HepG2 (cell line): ENCODE measurements around the gene ZNF132. TPM values are rescaled to one million over a fixed set of nuclear protein-coding genes. Genes with fewer than 3 reads are reported as not detected.

Experiments used
- ATAC-seq: fragments of 200-7000 bp; cut with Tn5 transposase; 3 replicates; pipeline ENCODE4 v1.9.1; 2020; ENCODE audit warnings: mild to moderate bottlenecking, moderate library complexity
- BruUV-seq: library from RNA; stranded (reverse); fragments of 400-500 nt; replicated peaks from 2 replicates; lab custom pipeline; 2021; lab: Mats Ljungman, UMichigan
- CTCF ChIA-PET: fragments of 300-600 bp; formaldehyde crosslinking; extraction: SDS; loops from one replicate; lab custom pipeline; 2021; ENCODE audit warnings: low total read pairs, inconsistent platforms, low intra/inter-chr PET ratio; lab: Yijun Ruan, JAX
- POLR2A ChIA-PET: fragments of 350-600 bp; sonication (Branson Sonifier 250); formaldehyde crosslinking; loops from one replicate; lab custom pipeline; 2020; ENCODE audit warnings: antibody characterized with exemption, inconsistent platforms; lab: Yijun Ruan, JAX
- DNase-seq: peaks from one replicate; pipeline ENCODE4 v3.0.0-alpha.2; 2015; ENCODE audit warnings: low spot score
- FAIRE-seq: peaks from 3 replicates; lab custom pipeline; 2011; peaks lifted over from hg19 to GRCh38; lab: Jason Lieb, UNC
- H2AFZ ChIP-seq: one replicate; pipeline ENCODE4 v1.6.1; 2011; ENCODE audit warnings: low read length, inconsistent platforms
- H3K27ac ChIP-seq: fragments of 300-600 bp; 3 replicates; pipeline ENCODE4 v1.8.0; 2011; ENCODE audit warnings: mixed run types, mild to moderate bottlenecking, mixed read lengths, low read length, inconsistent platforms; ENCODE audit not compliant: insufficient read depth; ENCODE audit errors: extremely low read length
- H3K27me3 ChIP-seq, 2 experiments: fragments of 200-600 bp in 1 of 2; 2 replicates in 1 of 2; 3 replicates in 1 of 2; pipeline versions ENCODE4 v1.6.0 to v1.8.0; 2011; ENCODE audit warnings: low read length in 2 of 2, mild to moderate bottlenecking in 2 of 2, moderate library complexity in 2 of 2, inconsistent platforms in 1 of 2; ENCODE audit not compliant: insufficient read depth in 2 of 2, control insufficient read depth in 1 of 2
- H3K36me3 ChIP-seq, 2 experiments: fragments of 200-600 bp in 1 of 2; replicated peaks in 1 of 2; 2 replicates in 1 of 2; 3 replicates in 1 of 2; pipeline versions ENCODE4 v1.5.1 to v1.8.0; 2011; ENCODE audit warnings: low read length in 2 of 2, inconsistent platforms in 1 of 2; ENCODE audit not compliant: insufficient read depth in 2 of 2, control insufficient read depth in 1 of 2
- H3K4me1 ChIP-seq: 2 replicates; pipeline ENCODE4 v1.5.1; 2012; ENCODE audit warnings: low read length, inconsistent platforms; ENCODE audit not compliant: insufficient read depth
- H3K4me2 ChIP-seq: 2 replicates; pipeline ENCODE4 v1.6.0; 2011; ENCODE audit warnings: low read depth, low read length, inconsistent platforms
- H3K4me3 ChIP-seq, 3 experiments: fragments of 200-600 bp in 1 of 3; sonication (generic), shearing (Covaris generic) in 1 of 3; replicated peaks in 1 of 3; 2 replicates each; pipeline ENCODE4 v1.5.1; 2011 to 2016; ENCODE audit warnings: low read length in 3 of 3, inconsistent platforms in 2 of 3, low read depth in 2 of 3, mild to moderate bottlenecking in 2 of 3, control low read depth in 1 of 3, mixed read lengths in 1 of 3; ENCODE audit not compliant: insufficient read depth in 1 of 3
- H3K79me2 ChIP-seq: one replicate; pipeline ENCODE4 v1.6.1; 2011; ENCODE audit warnings: low read length, inconsistent platforms; ENCODE audit not compliant: insufficient read depth
- H3K9ac ChIP-seq: 2 replicates; pipeline ENCODE4 v1.6.0; 2011; ENCODE audit warnings: mild to moderate bottlenecking, low read depth, low read length, inconsistent platforms; ENCODE audit not compliant: insufficient read depth
- H3K9me3 ChIP-seq: 2 replicates; pipeline ENCODE4 v1.5.1; 2012; ENCODE audit warnings: mild to moderate bottlenecking, low read length
- H4K20me1 ChIP-seq: 2 replicates; pipeline ENCODE4 v1.6.0; 2011; ENCODE audit warnings: inconsistent platforms, mild to moderate bottlenecking, low read length, moderate library complexity; ENCODE audit not compliant: insufficient read depth
- AGO2 ChIP-seq: fragments of 200-400 bp; formaldehyde crosslinking; optimal IDR thresholded peaks from 2 replicates; pipeline ENCODE3; 2017; ENCODE audit warnings: mild to moderate bottlenecking, low read depth, low read length, moderate library complexity
- ARNT2 ChIP-seq: sonication (generic); formaldehyde crosslinking; IDR thresholded peaks from 2 replicates; pipeline ENCODE4 v1.8.0; 2022; ENCODE audit warnings: mild to moderate bottlenecking, low read depth, missing genetic modification reagents, moderate library complexity
- CEBPG ChIP-seq: IDR thresholded peaks from 2 replicates; pipeline ENCODE4 v1.6.1; 2016
- GATA4 ChIP-seq: sonication (generic); IDR thresholded peaks from 2 replicates; pipeline ENCODE4 v1.6.1; 2016; ENCODE audit warnings: antibody characterized with exemption, low read depth, borderline replicate concordance
- KDM2A ChIP-seq: sonication (generic); formaldehyde crosslinking; IDR thresholded peaks from 2 replicates; pipeline ENCODE4 v1.4.0; 2020; ENCODE audit warnings: low read depth, missing genetic modification reagents, borderline replicate concordance
- MBD4 ChIP-seq: IDR thresholded peaks from 2 replicates; pipeline ENCODE4 v1.6.1; 2012; ENCODE audit warnings: low read length, inconsistent platforms, borderline replicate concordance
- PAF1 ChIP-seq: IDR thresholded peaks from 2 replicates; pipeline ENCODE4 v1.6.1; 2016; ENCODE audit warnings: missing genetic modification reagents, missing compliant biosample characterization
- PITX1 ChIP-seq: sonication (generic); formaldehyde crosslinking; IDR thresholded peaks from 2 replicates; pipeline ENCODE4 v1.5.1; 2020; ENCODE audit warnings: mild to moderate bottlenecking, missing genetic modification reagents
- POLR2AphosphoS2 ChIP-seq: IDR thresholded peaks from 2 replicates; pipeline ENCODE4 v1.6.1; 2011; ENCODE audit warnings: low read depth, low read length, improper control_type of control experiment
- POLR2AphosphoS5 ChIP-seq: IDR thresholded peaks from 2 replicates; pipeline ENCODE4 v1.6.1; 2012; ENCODE audit warnings: low read depth, low read length
- POLR2G ChIP-seq: fragments of 200-400 bp; formaldehyde crosslinking; IDR thresholded peaks from 2 replicates; pipeline ENCODE4 v1.6.1; 2018; ENCODE audit warnings: mild to moderate bottlenecking, low read depth, low read length, moderate library complexity
- RBFOX2 ChIP-seq: fragments of 200-400 bp; formaldehyde crosslinking; IDR thresholded peaks from 2 replicates; pipeline ENCODE4 v1.6.1; 2017; ENCODE audit warnings: low read depth, mild to moderate bottlenecking, low read length
- REXO4 ChIP-seq: sonication (generic); formaldehyde crosslinking; IDR thresholded peaks from 2 replicates; pipeline ENCODE4 v1.8.0; 2022; ENCODE audit warnings: missing genetic modification reagents, mild to moderate bottlenecking, borderline replicate concordance
- SALL2 ChIP-seq: sonication (generic); formaldehyde crosslinking; IDR thresholded peaks from 2 replicates; pipeline ENCODE4 v1.8.1; 2023; ENCODE audit warnings: mild to moderate bottlenecking, missing genetic modification reagents, inconsistent platforms
- TAF15 ChIP-seq: fragments of 200-400 bp; formaldehyde crosslinking; IDR thresholded peaks from one replicate; pipeline ENCODE4 v1.6.1; 2018; ENCODE audit warnings: mild to moderate bottlenecking, low read depth, low read length; ENCODE audit not compliant: poor library complexity, severe bottlenecking
- TARDBP ChIP-seq: sonication (generic); formaldehyde crosslinking; IDR thresholded peaks from 2 replicates; pipeline ENCODE4 v1.8.0; 2022; ENCODE audit warnings: mild to moderate bottlenecking, missing genetic modification reagents
- ZNF589 ChIP-seq: sonication (generic); formaldehyde crosslinking; conservative IDR thresholded peaks from 2 replicates; pipeline ENCODE4 v1.8.0; 2022; ENCODE audit warnings: mild to moderate bottlenecking, moderate library complexity, missing genetic modification reagents
- ZNF615 ChIP-seq: sonication (generic); formaldehyde crosslinking; IDR thresholded peaks from 2 replicates; pipeline ENCODE4 v1.5.0; 2020; ENCODE audit warnings: mild to moderate bottlenecking, missing genetic modification reagents, borderline replicate concordance
- ZSCAN22 ChIP-seq: sonication (generic); formaldehyde crosslinking; IDR thresholded peaks from 2 replicates; pipeline ENCODE4 v1.4.0; 2020; ENCODE audit warnings: mild to moderate bottlenecking, missing genetic modification reagents
- ZSCAN30 ChIP-seq: sonication (generic); formaldehyde crosslinking; IDR thresholded peaks from 2 replicates; pipeline ENCODE4 v1.5.0; 2020; ENCODE audit warnings: mild to moderate bottlenecking, missing genetic modification reagents
- WGBS: methylation state at CpG from one replicate; pipeline ENCODE4 v1.1.6; 2017; ENCODE audit warnings: low lambda C conversion rate; 5-methylcytosine and 5-hydroxymethylcytosine counted together
- in situ Hi-C: cut with HindIII; loops from 2 replicates; pipeline ENCODE4 v1.10.0; 2017; ENCODE audit warnings: low pct_unique_long_range_greater_than_20kb; ENCODE audit not compliant: extremely low pct_ligation_motif_present
- intact Hi-C: fragments of 100-400 bp; cut with micrococcal nuclease; formaldehyde crosslinking; loops from one replicate; pipeline ENCODE4 v1.10.0; 2022; ENCODE audit not compliant: unreplicated experiment
- polyA plus RNA-seq, 8 experiments: library from polyadenylated mRNA; depleted of rRNA in 3 of 8; stranded (reverse) in 7 of 8; unstranded in 1 of 8; fragments of >200 nt; fragmentation: Illumina TruSeq in 4 of 8; extraction: Trizol in 4 of 8; gene quantifications; 2 replicates each; pipeline versions ENCODE4 v1.2.1 to v1.2.3, GENCODE V29; 2011 to 2016; ENCODE audit warnings: low read depth in 4 of 8, missing spikeins in 1 of 8, mixed read lengths in 1 of 8; ENCODE audit not compliant: insufficient read depth in 1 of 8
- total RNA-seq, 5 experiments: library from RNA; depleted of rRNA; stranded (reverse); fragments of >200 nt; fragmentation: Illumina TruSeq; extraction: Trizol; gene quantifications; 2 replicates each; pipeline ENCODE4 v1.2.3, GENCODE V29; 2016; ENCODE audit warnings: low read depth in 1 of 5
- TF ChIP-seq, protein P1 (sequence below): sonication (generic); formaldehyde crosslinking; IDR thresholded peaks from 2 replicates; pipeline ENCODE4 v1.5.1; 2020; ENCODE audit warnings: mild to moderate bottlenecking, missing genetic modification reagents, moderate library complexity
- TF ChIP-seq, protein P2 (sequence below): sonication (generic); formaldehyde crosslinking; IDR thresholded peaks from 2 replicates; pipeline ENCODE4 v1.4.0; 2020; ENCODE audit warnings: missing genetic modification reagents
- TF ChIP-seq, protein P3 (sequence below), 2 experiments: fragments of 450-650 bp in 1 of 2; sonication (generic) in 1 of 2; formaldehyde crosslinking; IDR thresholded peaks; 2 replicates each; pipeline versions ENCODE4 v1.5.0 to v1.8.0; 2020 to 2022; ENCODE audit warnings: mild to moderate bottlenecking in 1 of 2, missing genetic modification reagents in 1 of 2

The ZNF132 gene
- total and polyA plus RNA-seq, 2 of the 13 experiments (the other 11 are each of a cell fraction or from before 2014, with no cell fraction given): not detected

DNA sequence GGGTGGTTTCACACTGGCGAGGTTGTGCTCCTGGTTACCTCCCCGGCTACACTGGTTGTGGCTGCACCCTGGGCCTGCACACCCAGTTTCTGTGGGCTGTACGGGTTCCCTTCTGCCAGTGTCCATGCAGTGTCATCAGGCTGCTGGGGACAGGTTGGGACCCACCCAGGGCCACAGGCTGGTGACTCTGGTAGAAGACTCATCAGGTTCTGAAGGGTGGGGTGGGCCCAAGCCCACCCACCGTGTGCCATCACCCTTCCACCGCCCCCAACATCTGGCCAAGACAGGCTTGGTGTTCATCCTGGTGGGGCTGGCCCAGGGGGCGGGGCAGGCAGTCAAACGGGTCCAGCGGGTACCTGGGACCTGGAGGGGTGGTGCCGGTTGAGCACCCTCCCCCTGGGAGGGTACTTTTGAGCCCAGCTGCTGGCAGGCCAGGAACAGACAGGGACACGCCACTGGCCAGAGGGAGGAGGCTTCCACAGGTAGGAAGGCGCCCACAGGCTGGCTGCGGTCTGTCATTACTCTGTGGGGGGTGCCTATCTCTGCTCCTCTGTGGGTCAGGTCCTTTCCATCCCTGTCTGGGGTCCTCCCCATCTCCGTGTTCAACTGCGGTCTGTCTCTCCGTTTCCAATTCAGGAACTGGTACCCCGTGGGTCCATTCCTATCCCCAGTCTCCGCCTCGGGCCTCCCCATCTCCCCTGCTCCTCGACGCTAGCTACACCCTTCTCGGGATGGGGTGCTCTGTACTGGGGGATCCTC, 44.6 kb downstream of the ZNF132 start, which contains the start of gene RNF225:
Gene RNF225, plus strand, starts transcription at position 437 of the 759 bp plus-strand sequence. CDS start 434 bp downstream, outside the sequence.
- intact Hi-C loops: no loop called here
- peak; percentile 39 for TF ChIP-seq TAF15
- TF ChIP-seq AGO2: peak; percentile 99
- peak; percentile 48 for TF ChIP-seq KDM2A
- TF ChIP-seq, protein P1, sequence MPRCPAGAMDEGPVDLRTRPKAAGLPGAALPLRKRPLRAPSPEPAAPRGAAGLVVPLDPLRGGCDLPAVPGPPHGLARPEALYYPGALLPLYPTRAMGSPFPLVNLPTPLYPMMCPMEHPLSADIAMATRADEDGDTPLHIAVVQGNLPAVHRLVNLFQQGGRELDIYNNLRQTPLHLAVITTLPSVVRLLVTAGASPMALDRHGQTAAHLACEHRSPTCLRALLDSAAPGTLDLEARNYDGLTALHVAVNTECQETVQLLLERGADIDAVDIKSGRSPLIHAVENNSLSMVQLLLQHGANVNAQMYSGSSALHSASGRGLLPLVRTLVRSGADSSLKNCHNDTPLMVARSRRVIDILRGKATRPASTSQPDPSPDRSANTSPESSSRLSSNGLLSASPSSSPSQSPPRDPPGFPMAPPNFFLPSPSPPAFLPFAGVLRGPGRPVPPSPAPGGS: no peak
- TF ChIP-seq POLR2G: peak; percentile 78
- TF ChIP-seq, protein P2, sequence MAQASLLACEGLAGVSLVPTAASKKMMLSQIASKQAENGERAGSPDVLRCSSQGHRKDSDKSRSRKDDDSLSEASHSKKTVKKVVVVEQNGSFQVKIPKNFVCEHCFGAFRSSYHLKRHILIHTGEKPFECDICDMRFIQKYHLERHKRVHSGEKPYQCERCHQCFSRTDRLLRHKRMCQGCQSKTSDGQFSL (CRISPR knock-in tag): 0 out of 2 replicates have a peak, but pooled peaks have one; percentile 39
- 0 out of 2 replicates have a peak, but pooled peaks have one; percentile 40 for TF ChIP-seq TARDBP
- TF ChIP-seq POLR2AphosphoS5: peak; percentile 42; the same call in 1 of the 2 replicates
- no peak for TF ChIP-seq REXO4 (CRISPR knock-in tag)
- no peak for TF ChIP-seq ZSCAN30
- no peak for TF ChIP-seq PITX1
- peak; percentile 83; the same call in 1 of the 2 replicates for TF ChIP-seq PAF1 (CRISPR knock-in tag)
- TF ChIP-seq POLR2AphosphoS2: peak; percentile 51; the same call in 1 of the 2 replicates
- peak; percentile 85 for TF ChIP-seq ZSCAN22 (CRISPR knock-in tag)
- TF ChIP-seq, protein P3, sequence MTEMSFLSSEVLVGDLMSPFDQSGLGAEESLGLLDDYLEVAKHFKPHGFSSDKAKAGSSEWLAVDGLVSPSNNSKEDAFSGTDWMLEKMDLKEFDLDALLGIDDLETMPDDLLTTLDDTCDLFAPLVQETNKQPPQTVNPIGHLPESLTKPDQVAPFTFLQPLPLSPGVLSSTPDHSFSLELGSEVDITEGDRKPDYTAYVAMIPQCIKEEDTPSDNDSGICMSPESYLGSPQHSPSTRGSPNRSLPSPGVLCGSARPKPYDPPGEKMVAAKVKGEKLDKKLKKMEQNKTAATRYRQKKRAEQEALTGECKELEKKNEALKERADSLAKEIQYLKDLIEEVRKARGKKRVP (CRISPR knock-in tag; IDR thresholded peaks at IDR 0.05): no peak
- TF ChIP-seq ZNF589: 0 out of 2 replicates have a peak, but pooled peaks have one; percentile 31
- TF ChIP-seq MBD4: 0 out of 2 replicates have a peak, but pooled peaks have one; percentile 40
- TF ChIP-seq ZNF615: 0 out of 2 replicates have a peak, but pooled peaks have one; percentile 47
- peak; percentile 75 for TF ChIP-seq RBFOX2
- TF ChIP-seq GATA4: 0 out of 2 replicates have a peak, but pooled peaks have one; percentile 6
- no peak for TF ChIP-seq CEBPG
- peak; percentile 68; the same call in 1 of the 2 replicates for TF ChIP-seq SALL2 (CRISPR knock-in tag)
- 0 out of 2 replicates have a peak, but pooled peaks have one; percentile 13 for TF ChIP-seq ARNT2 (CRISPR knock-in tag)

More for the DNA sequence above, 44.6 kb downstream of the ZNF132 start, which contains the start of gene RNF225:
- WGBS: 93% methylated on average over 14 of the region's 21 CpGs
- Histone ChIP-seq H3K36me3 (peaks cover 12 to 47% of the 10 kb centered on the region in 2 experiments), H3K9me3 (no peaks in the 10 kb centered on the region), H2AFZ (no peak within 1 kb of the TSS), H3K4me3 (no peak within 1 kb of the TSS), H3K27ac (no peak within 1 kb of the TSS), H3K4me2 (no peak within 1 kb of the TSS), H3K79me2 (peaks cover 10% of the 10 kb centered on the region), H4K20me1 (peaks cover 28% of the 10 kb centered on the region), H3K9ac (no peak within 1 kb of the TSS), H3K4me1 (peaks cover 21% of the 10 kb centered on the region), H3K27me3 (no peaks in the 10 kb centered on the region)
- ChIA-PET CTCF (no interaction called here), POLR2A (no interaction called here)
- in situ Hi-C loops: no loop called here
- FAIRE-seq (no peak), ATAC-seq (peak; percentile 22), DNase-seq (no peak)
- BruUV-seq: no TSS peak
